Uterus (tissue), 2 donors: ENCODE results near the gene RSPH1.

Experiments used
- CTCF ChIP-seq, 4 experiments: fragments of 200-600 bp in 2 of 4; fragments of 450-650 bp in 2 of 4; sonication (generic) in 2 of 4; IDR thresholded peaks; one replicate each; pipeline ENCODE4 v1.5.1; 2016 to 2019; ENCODE audit warnings: antibody characterized with exemption in 4 of 4, mild to moderate bottlenecking in 2 of 4, moderate library complexity in 1 of 4
- POLR2A ChIP-seq, 2 donors: fragments of 450-650 bp; IDR thresholded peaks; one replicate each; pipeline ENCODE4 v1.6.1; 2016; ENCODE audit warnings: antibody characterized with exemption in 2 of 2, mild to moderate bottlenecking in 1 of 2, moderate library complexity in 1 of 2

DNA sequence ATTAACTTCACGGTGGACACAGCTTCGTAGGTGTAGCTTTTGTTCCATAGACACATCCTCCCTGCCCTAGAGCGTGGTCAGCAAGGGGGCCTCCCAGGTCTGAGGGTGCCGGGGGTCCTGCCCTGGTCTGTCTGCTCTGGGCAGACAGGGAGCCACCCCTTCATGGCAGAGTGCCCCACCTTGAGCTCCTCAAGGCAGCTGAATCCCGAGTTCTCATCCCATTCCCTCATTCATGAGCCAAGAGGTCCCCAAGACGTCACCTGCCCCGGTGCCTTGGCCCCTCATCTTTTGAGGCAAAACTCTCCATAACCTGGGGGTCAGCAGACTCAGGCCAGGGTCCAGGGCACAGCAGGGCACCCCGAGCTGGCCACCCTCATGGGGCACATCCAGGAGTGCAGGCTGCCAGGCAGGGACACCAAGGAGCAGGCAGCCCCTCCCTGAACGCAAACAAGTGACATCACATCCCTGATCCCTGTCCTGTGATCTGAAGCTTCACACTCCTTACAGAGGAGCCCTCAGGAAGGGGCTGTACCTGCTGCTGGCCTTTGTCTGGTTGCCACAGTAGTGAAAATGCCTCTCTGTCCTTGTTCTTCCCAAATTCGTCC, 69.0 kb downstream of the RSPH1 start:
- TF ChIP-seq CTCF (IDR thresholded peaks at IDR 0.05): no peak
- no peak for TF ChIP-seq POLR2A (IDR thresholded peaks at IDR 0.05)
